WI38 (cell line): ENCODE data around the gene MYD88.
A peak's percentile ranks its signal among the peaks of the same experiment; 100 is the strongest.
"Not testable (repeated sequence)": the region's sequence is repeated elsewhere in the genome, so short reads cannot be mapped to it uniquely, and the experiment has no call there.

Experiments
- H3K4me3 ChIP-seq: 2 replicates; pipeline ENCODE4 v1.5.1; 2011; ENCODE audit warnings: low read depth, mild to moderate bottlenecking, control low read depth, low read length
- CTCF ChIP-seq: IDR thresholded peaks from 2 replicates; pipeline ENCODE4 v1.5.1; 2012; ENCODE audit warnings: low read depth, mild to moderate bottlenecking, control low read depth, low read length

MYD88 gene

GRCh38 chr3:38129058-38129457 lies 9.4 kb upstream of the MYD88 start:
- no peak for TF ChIP-seq CTCF
- no peak overlapping the region for H3K4me3 ChIP-seq

GRCh38 chr3:38130631-38131065 lies 7.8 kb upstream of the MYD88 start:
- H3K4me3 ChIP-seq = no peak overlapping the region
- TF ChIP-seq CTCF = no peak

GRCh38 chr3:38131621-38132369 lies 6.7 kb upstream of the MYD88 start:
- H3K4me3 ChIP-seq = no peak overlapping the region
- TF ChIP-seq CTCF = peak; percentile 60

- TF ChIP-seq CTCF = no peak
- H3K4me3 ChIP-seq = no peak overlapping the region
Observed at GRCh38 chr3:38133209-38133556, 5.3 kb upstream of the MYD88 start.

- H3K4me3 ChIP-seq = no peak overlapping the region
- no peak for TF ChIP-seq CTCF
Observed at GRCh38 chr3:38133557-38134405, 4.7 kb upstream of the MYD88 start.

GRCh38 chr3:38134517-38135143 lies 3.8 kb upstream of the MYD88 start:
- H3K4me3 ChIP-seq = not testable (repeated sequence)

- peak overlapping the region; percentile 87 for H3K4me3 ChIP-seq
Observed at GRCh38 chr3:38135621-38136277, 2.7 kb upstream of the MYD88 start.

- H3K4me3 ChIP-seq = peak overlapping the region; percentile 87
- TF ChIP-seq CTCF = no peak
Observed at GRCh38 chr3:38136393-38136776, 2.1 kb upstream of the MYD88 start.
